ENCODE results near the gene GIMAP4. TPM values are rescaled to one million over a fixed set of nuclear protein-coding genes. Genes with fewer than 3 reads are reported as not detected.
"Not testable (repeated sequence)": the region's sequence is repeated elsewhere in the genome, so short reads cannot be mapped to it uniquely, and the experiment has no call there.

GIMAP4 gene
- total RNA-seq, 2 experiments from 2014 or later: 109 to 135 TPM

GRCh38 chr7:150572496-150572895 is 5.3 kb downstream of the GIMAP4 start:
- Mint-ChIP-seq H3K4me3 (no peak overlapping the region), H3K36me3 (ENCODE audit: low read depth) (peaks cover 79% of the 10 kb centered on the region), H3K27me3 (no peaks in the 10 kb centered on the region), H3K27ac (no peak overlapping the region), H3K9me3 (ENCODE audit: low read depth) (peaks cover 40% of the 10 kb centered on the region), H3K4me1 (peaks cover 34% of the 10 kb centered on the region)
- intact Hi-C loops (cut with DNase I, micrococcal nuclease): no loop called here
- ChIA-PET POLR2A (no interaction called here), CTCF (interaction anchor here (1.4 kb wide), 1 partner anchor 12 kb away, joined by 3 read pairs; no protein-coding TSS in a partner anchor)
- no peak for ATAC-seq
- no peak for DNase-seq

- intact Hi-C loops (cut with DNase I, micrococcal nuclease); DNase-seq; ATAC-seq; H3K4me3 Mint-ChIP-seq; POLR2A ChIA-PET; H3K27me3 Mint-ChIP-seq: not testable (repeated sequence)
- H3K4me1 Mint-ChIP-seq: peaks cover 33% of the 10 kb centered on the region
- CTCF ChIA-PET: interaction anchor here (1.1 kb wide), 1 partner anchor 18 kb away, joined by 3 read pairs; no protein-coding TSS in a partner anchor
- H3K9me3 Mint-ChIP-seq (ENCODE audit: low read depth): peaks cover 54% of the 10 kb centered on the region
- H3K27ac Mint-ChIP-seq: peak overlapping the region; percentile 61
- peaks cover 57% of the 10 kb centered on the region for H3K36me3 Mint-ChIP-seq (ENCODE audit: low read depth)
Observed at GRCh38 chr7:150579979-150580637, 12.9 kb downstream of the GIMAP4 start.

GRCh38 chr7:150580638-150581394 is 13.6 kb downstream of the GIMAP4 start:
- H3K27ac Mint-ChIP-seq: peak overlapping the region; percentile 61
- peaks cover 52% of the 10 kb centered on the region for H3K36me3 Mint-ChIP-seq (ENCODE audit: low read depth)
- peak; percentile 87 for ATAC-seq
- intact Hi-C loops (cut with DNase I, micrococcal nuclease): no loop called here
- H3K4me3 Mint-ChIP-seq: no peak overlapping the region
- CTCF ChIA-PET: interaction anchor here (2.1 kb wide), 1 partner anchor 11 kb away, joined by 6 read pairs; no protein-coding TSS in a partner anchor
- no peak for DNase-seq
- peaks cover 54% of the 10 kb centered on the region for H3K9me3 Mint-ChIP-seq (ENCODE audit: low read depth)
- H3K27me3 Mint-ChIP-seq: no peaks in the 10 kb centered on the region
- peaks cover 38% of the 10 kb centered on the region for H3K4me1 Mint-ChIP-seq
- POLR2A ChIA-PET: no interaction called here

GRCh38 chr7:150585199-150585598 is 18.0 kb downstream of the GIMAP4 start:
- Mint-ChIP-seq H3K4me3 (peak overlapping the region; percentile 12), H3K27me3 (no peaks in the 10 kb centered on the region), H3K4me1 (peaks cover 42% of the 10 kb centered on the region), H3K36me3 (ENCODE audit: low read depth) (peaks cover 28% of the 10 kb centered on the region), H3K27ac (peak overlapping the region; percentile 68), H3K9me3 (ENCODE audit: low read depth) (peaks cover 46% of the 10 kb centered on the region)
- CTCF ChIA-PET: interaction anchor here (1.6 kb wide), 1 partner anchor 12 kb away, joined by 3 read pairs; no protein-coding TSS in a partner anchor
- POLR2A ChIA-PET: no interaction called here
- DNase-seq: no peak
- ATAC-seq: no peak
- intact Hi-C loops (cut with DNase I, micrococcal nuclease): no loop called here

- H3K36me3 Mint-ChIP-seq (ENCODE audit: low read depth): peaks cover 22% of the 10 kb centered on the region
- DNase-seq (peak; percentile 37), ATAC-seq (peak; percentile 76)
- H3K4me1 Mint-ChIP-seq: peaks cover 39% of the 10 kb centered on the region
- H3K9me3 Mint-ChIP-seq (ENCODE audit: low read depth): peaks cover 53% of the 10 kb centered on the region
- POLR2A ChIA-PET: no interaction called here
- intact Hi-C loops (cut with DNase I, micrococcal nuclease): no loop called here
- no peak overlapping the region for H3K4me3 Mint-ChIP-seq
- CTCF ChIA-PET: interaction anchor here (1.2 to 1.4 kb wide), 3 partner anchors 16 to 46 kb away, joined by 3 to 4 read pairs (median 3); no protein-coding TSS in a partner anchor
- H3K27me3 Mint-ChIP-seq: no peaks in the 10 kb centered on the region
- H3K27ac Mint-ChIP-seq: peak overlapping the region; percentile 68
Observed at GRCh38 chr7:150586068-150586784, 19.0 kb downstream of the GIMAP4 start.

- intact Hi-C loops (cut with DNase I, micrococcal nuclease): no loop called here
- Mint-ChIP-seq H3K27ac (peak overlapping the region; percentile 68), H3K27me3 (no peaks in the 10 kb centered on the region), H3K36me3 (ENCODE audit: low read depth) (peaks cover 21% of the 10 kb centered on the region), H3K4me1 (peaks cover 39% of the 10 kb centered on the region), H3K9me3 (ENCODE audit: low read depth) (peaks cover 54% of the 10 kb centered on the region), H3K4me3 (no peak overlapping the region)
- ATAC-seq: peak; percentile 61
- CTCF ChIA-PET: interaction anchor here (0.9 to 1.4 kb wide), 5 partner anchors 17 to 81 kb away, joined by 3 to 4 read pairs (median 3); no protein-coding TSS in a partner anchor
- no peak for DNase-seq
- POLR2A ChIA-PET: no interaction called here
Observed at GRCh38 chr7:150586785-150587152, 19.6 kb downstream of the GIMAP4 start.

GRCh38 chr7:150587551-150587950 is 20.4 kb downstream of the GIMAP4 start:
- H3K4me1 Mint-ChIP-seq: peaks cover 39% of the 10 kb centered on the region
- POLR2A ChIA-PET: no interaction called here
- H3K36me3 Mint-ChIP-seq (ENCODE audit: low read depth): peaks cover 26% of the 10 kb centered on the region
- ATAC-seq (no peak), DNase-seq (no peak)
- H3K27me3 Mint-ChIP-seq: no peaks in the 10 kb centered on the region
- peaks cover 52% of the 10 kb centered on the region for H3K9me3 Mint-ChIP-seq (ENCODE audit: low read depth)
- CTCF ChIA-PET: interaction anchor here (0.9 to 1.4 kb wide), 5 partner anchors 18 to 80 kb away, joined by 3 to 4 read pairs (median 3); no protein-coding TSS in a partner anchor
- intact Hi-C loops (cut with DNase I, micrococcal nuclease): no loop called here
- H3K4me3 Mint-ChIP-seq: no peak overlapping the region
- no peak overlapping the region for H3K27ac Mint-ChIP-seq

- ATAC-seq (no peak), DNase-seq (no peak)
- CTCF ChIA-PET: interaction anchor here (1.4 kb wide), 1 partner anchor 146 kb away, joined by 6 read pairs; no protein-coding TSS in a partner anchor
- H3K27ac Mint-ChIP-seq: peak overlapping the region; percentile 23
- peaks cover 41% of the 10 kb centered on the region for H3K36me3 Mint-ChIP-seq (ENCODE audit: low read depth)
- H3K4me1 Mint-ChIP-seq: peaks cover 45% of the 10 kb centered on the region
- H3K27me3 Mint-ChIP-seq: no peaks in the 10 kb centered on the region
- POLR2A ChIA-PET: no interaction called here
- intact Hi-C loops (cut with DNase I, micrococcal nuclease): no loop called here
- peaks cover 51% of the 10 kb centered on the region for H3K9me3 Mint-ChIP-seq (ENCODE audit: low read depth)
- H3K4me3 Mint-ChIP-seq: no peak overlapping the region
Observed at GRCh38 chr7:150594805-150595204, 27.6 kb downstream of the GIMAP4 start.

GRCh38 chr7:150595361-150595760 is 28.2 kb downstream of the GIMAP4 start:
- Mint-ChIP-seq H3K27ac (peak overlapping the region; percentile 23), H3K9me3 (ENCODE audit: low read depth) (peaks cover 53% of the 10 kb centered on the region), H3K36me3 (ENCODE audit: low read depth) (peaks cover 45% of the 10 kb centered on the region), H3K4me3 (no peak overlapping the region), H3K27me3 (no peaks in the 10 kb centered on the region), H3K4me1 (peaks cover 44% of the 10 kb centered on the region)
- ATAC-seq (no peak), DNase-seq (no peak)
- ChIA-PET POLR2A (no interaction called here), CTCF (interaction anchor here (1.4 kb wide), 1 partner anchor 147 kb away, joined by 6 read pairs; no protein-coding TSS in a partner anchor)
- intact Hi-C loops (cut with DNase I, micrococcal nuclease): no loop called here

GRCh38 chr7:150603600-150603999 is 36.4 kb downstream of the GIMAP4 start:
- Mint-ChIP-seq H3K27ac (peak overlapping the region; percentile 75), H3K4me1 (peaks cover 32% of the 10 kb centered on the region), H3K9me3 (ENCODE audit: low read depth) (peaks cover 43% of the 10 kb centered on the region), H3K36me3 (ENCODE audit: low read depth) (peaks cover 33% of the 10 kb centered on the region)
- POLR2A ChIA-PET; H3K27me3 Mint-ChIP-seq; H3K4me3 Mint-ChIP-seq; DNase-seq; intact Hi-C loops (cut with DNase I, micrococcal nuclease): not testable (repeated sequence)
- ATAC-seq: peak; percentile 26
- CTCF ChIA-PET: interaction anchor here (0.6 kb wide), 1 partner anchor 95 kb away, joined by 3 read pairs; no protein-coding TSS in a partner anchor

- POLR2A ChIA-PET: interaction anchor here (0.5 kb wide), 1 partner anchor 113 kb away, joined by 3 read pairs; no protein-coding TSS in a partner anchor
- Mint-ChIP-seq H3K9me3 (ENCODE audit: low read depth) (peaks cover 26% of the 10 kb centered on the region), H3K27me3 (no peaks in the 10 kb centered on the region), H3K4me1 (peaks cover 56% of the 10 kb centered on the region), H3K27ac (peak overlapping the region; percentile 91), H3K4me3 (no peak overlapping the region), H3K36me3 (ENCODE audit: low read depth) (peaks cover 26% of the 10 kb centered on the region)
- intact Hi-C loops (cut with DNase I, micrococcal nuclease): no loop called here
- ATAC-seq (peak; percentile 70), DNase-seq (no peak)
- CTCF ChIA-PET: interaction anchor here (0.6 to 1.3 kb wide), 3 partner anchors 9 to 153 kb away, joined by 3 read pairs; no protein-coding TSS in a partner anchor
Observed at GRCh38 chr7:150610233-150610632, 43.0 kb downstream of the GIMAP4 start.
